H9 (cell line): Measurements from ENCODE around the gene EDAR. TPM values are rescaled to one million over a fixed set of nuclear protein-coding genes. Genes with fewer than 3 reads are reported as not detected.

Experiments
- DNase-seq: peaks from one replicate; pipeline ENCODE4 v3.0.0-alpha.2; 2017
- H2AFZ ChIP-seq: one replicate; pipeline ENCODE4 v1.6.1; 2013; ENCODE audit warnings: mild to moderate bottlenecking, low read length, control low read depth, moderate library complexity
- H2AK5ac ChIP-seq: 2 replicates; pipeline ENCODE4 v1.6.1; 2013; ENCODE audit warnings: low read length, control low read depth, mixed read lengths; ENCODE audit not compliant: insufficient read length
- H2BK120ac ChIP-seq: one replicate; pipeline ENCODE4 v1.6.1; 2013; ENCODE audit warnings: low read depth, mild to moderate bottlenecking, low read length, control low read depth, inconsistent platforms; ENCODE audit not compliant: poor library complexity, severe bottlenecking
- H2BK12ac ChIP-seq: 2 replicates; pipeline ENCODE4 v1.6.1; 2013; ENCODE audit warnings: low read length, control low read depth, mixed read lengths, low read depth; ENCODE audit not compliant: insufficient read length
- H2BK15ac ChIP-seq: 2 replicates; pipeline ENCODE4 v1.6.1; 2013; ENCODE audit warnings: low read depth, low read length, control low read depth
- H2BK20ac ChIP-seq: one replicate; pipeline ENCODE4 v1.6.1; 2013; ENCODE audit warnings: low read depth, mild to moderate bottlenecking, low read length, control low read depth, inconsistent platforms; ENCODE audit not compliant: poor library complexity, severe bottlenecking
- H2BK5ac ChIP-seq: 2 replicates; pipeline ENCODE4 v1.6.1; 2013; ENCODE audit warnings: low read length, control low read depth, mixed read lengths; ENCODE audit not compliant: insufficient read length
- H3K14ac ChIP-seq: 2 replicates; pipeline ENCODE4 v1.6.1; 2013; ENCODE audit warnings: low read length, control low read depth; ENCODE audit not compliant: insufficient read depth
- H3K18ac ChIP-seq: 2 replicates; pipeline ENCODE4 v1.6.1; 2013; ENCODE audit warnings: low read depth, mild to moderate bottlenecking, mixed read lengths, low read length, control low read depth; ENCODE audit not compliant: insufficient read length
- H3K23ac ChIP-seq: 2 replicates; pipeline ENCODE4 v1.6.1; 2013; ENCODE audit warnings: low read length, control low read depth, mixed read lengths, low read depth; ENCODE audit not compliant: insufficient read length
- H3K23me2 ChIP-seq: 2 replicates; pipeline ENCODE4 v1.6.1; 2013; ENCODE audit warnings: low read depth, mild to moderate bottlenecking, mixed read lengths, low read length, control low read depth; ENCODE audit not compliant: insufficient read length, poor library complexity, severe bottlenecking
- H3K27ac ChIP-seq: 2 replicates; pipeline ENCODE4 v1.5.1; 2013; ENCODE audit warnings: low read length, control low read depth, mixed read lengths, low read depth; ENCODE audit not compliant: insufficient read length
- H3K27me3 ChIP-seq: 2 replicates; pipeline ENCODE4 v1.6.1; 2013; ENCODE audit warnings: low read length, control low read depth, inconsistent platforms; ENCODE audit not compliant: insufficient read depth
- H3K4ac ChIP-seq: 2 replicates; pipeline ENCODE4 v1.6.1; 2013; ENCODE audit warnings: low read depth, mild to moderate bottlenecking, control low read depth, inconsistent platforms, low read length, moderate library complexity
- H3K4me1 ChIP-seq: 2 replicates; pipeline ENCODE4 v1.6.1; 2013; ENCODE audit warnings: low read length, control low read depth, inconsistent platforms; ENCODE audit not compliant: insufficient read depth
- H3K4me2 ChIP-seq: 2 replicates; pipeline ENCODE4 v1.6.1; 2013; ENCODE audit warnings: low read length, control low read depth, mixed read lengths; ENCODE audit not compliant: insufficient read length, insufficient read depth
- H3K56ac ChIP-seq: 2 replicates; pipeline ENCODE4 v1.6.1; 2013; ENCODE audit warnings: low read depth, mild to moderate bottlenecking, mixed read lengths, low read length, control low read depth; ENCODE audit not compliant: insufficient read length
- H3K79me1 ChIP-seq: 2 replicates; pipeline ENCODE4 v1.6.1; 2013; ENCODE audit warnings: low read depth, mild to moderate bottlenecking, moderate library complexity, low read length, control low read depth, inconsistent platforms; ENCODE audit not compliant: insufficient read depth, poor library complexity, severe bottlenecking
- H3K79me2 ChIP-seq: 2 replicates; pipeline ENCODE4 v1.6.1; 2013; ENCODE audit warnings: low read length, control low read depth, inconsistent platforms; ENCODE audit not compliant: insufficient read depth
- H3K9ac ChIP-seq: 2 replicates; pipeline ENCODE4 v1.6.1; 2013; ENCODE audit warnings: low read length, control low read depth, mixed read lengths; ENCODE audit not compliant: insufficient read length; ENCODE audit errors: extremely low read depth
- H3K9me3 ChIP-seq: one replicate; pipeline ENCODE4 v1.6.1; 2013; ENCODE audit warnings: low read depth, low read length, inconsistent platforms; ENCODE audit not compliant: control insufficient read depth
- H3T11ph ChIP-seq: one replicate; pipeline ENCODE4 v1.6.1; 2013; ENCODE audit warnings: mild to moderate bottlenecking, low read length, control low read depth, inconsistent platforms
- H4K20me1 ChIP-seq: one replicate; pipeline ENCODE4 v1.6.1; 2013; ENCODE audit not compliant: control insufficient read depth, insufficient read length, insufficient read depth
- H4K5ac ChIP-seq: 2 replicates; pipeline ENCODE4 v1.6.1; 2013; ENCODE audit warnings: low read depth, mild to moderate bottlenecking, mixed read lengths, low read length, control low read depth; ENCODE audit not compliant: insufficient read length
- H4K8ac ChIP-seq: replicated peaks from 2 replicates; pipeline ENCODE4 v1.6.1; 2013; ENCODE audit warnings: low read length, control low read depth, mixed read lengths, low read depth; ENCODE audit not compliant: insufficient read length
- H4K91ac ChIP-seq: 2 replicates; pipeline ENCODE4 v1.6.1; 2013; ENCODE audit warnings: low read depth, mild to moderate bottlenecking, moderate library complexity, mixed read lengths, low read length, control low read depth; ENCODE audit not compliant: insufficient read length
- H3K27ac Mint-ChIP-seq, 3 experiments: 2 replicates in 2 of 3; 3 replicates in 1 of 3; pipeline ENCODE4 v1.8.0; 2020 to 2021; ENCODE audit warnings: mixed read lengths in 3 of 3, mild to moderate bottlenecking in 1 of 3, moderate library complexity in 1 of 3
- H3K27me3 Mint-ChIP-seq: 2 replicates; pipeline ENCODE4 v1.8.0; 2021; ENCODE audit warnings: low read depth, mild to moderate bottlenecking, moderate library complexity, mixed read lengths
- H3K36me3 Mint-ChIP-seq, 3 experiments: 2 replicates in 2 of 3; 3 replicates in 1 of 3; pipeline ENCODE4 v1.8.0; 2020 to 2021; ENCODE audit warnings: low read depth in 3 of 3, mixed read lengths in 3 of 3; ENCODE audit not compliant: insufficient read depth in 1 of 3
- H3K4me1 Mint-ChIP-seq, 2 experiments: 2 replicates each; pipeline ENCODE4 v1.8.0; 2020; ENCODE audit warnings: mixed read lengths in 2 of 2
- H3K4me3 Mint-ChIP-seq, 2 experiments: 2 replicates in 1 of 2; 3 replicates in 1 of 2; pipeline ENCODE4 v1.8.0; 2020 to 2021; ENCODE audit warnings: mild to moderate bottlenecking in 2 of 2, mixed read lengths in 2 of 2, moderate library complexity in 1 of 2
- H3K9me3 Mint-ChIP-seq, 2 experiments: 2 replicates in 1 of 2; 3 replicates in 1 of 2; pipeline ENCODE4 v1.8.0; 2020; ENCODE audit warnings: mild to moderate bottlenecking in 2 of 2, mixed read lengths in 2 of 2, moderate library complexity in 1 of 2
- CTCF ChIP-seq: fragments of 200-600 bp; sonication (generic); conservative IDR thresholded peaks from 3 replicates; pipeline ENCODE4 v1.8.0; 2021; ENCODE audit warnings: antibody characterized with exemption, mild to moderate bottlenecking
- WGBS: extraction: QIAGEN DNeasy Blood & Tissue Kit; methylation state at CpG from one replicate; pipeline ENCODE4 v1.1.7; 2013; ENCODE audit warnings: missing lambda C conversion rate, low lambda C conversion rate, mixed read lengths; ENCODE audit not compliant: insufficient read length; ENCODE audit errors: extremely low coverage; 5-methylcytosine and 5-hydroxymethylcytosine counted together
- total RNA-seq: library from RNA; stranded (reverse); gene quantifications from 2 replicates; pipeline ENCODE4 v1.2.1, GENCODE V29; 2021

The EDAR gene
- total RNA-seq, 1 experiment from 2014 or later, result not detected

- no peak overlapping the region for H2BK5ac ChIP-seq
- no peak overlapping the region for H3K14ac ChIP-seq
- no peaks in the 10 kb centered on the region for H3K9me3 Mint-ChIP-seq
- no peak overlapping the region for H3K4ac ChIP-seq
- TF ChIP-seq CTCF, result no peak
- H4K5ac ChIP-seq, result no peak overlapping the region
- H3K79me2 ChIP-seq, result no peaks in the 10 kb centered on the region
- H2BK12ac ChIP-seq, result no peak overlapping the region
- H3K18ac ChIP-seq, result no peak overlapping the region
- H3K4me1 ChIP-seq, result no peaks in the 10 kb centered on the region
- H3K79me1 ChIP-seq, result no peaks in the 10 kb centered on the region
- H3K36me3 Mint-ChIP-seq, result no peaks in the 10 kb centered on the region
- H4K8ac ChIP-seq, result no peak overlapping the region
- no peak overlapping the region for H3K56ac ChIP-seq
- H3K9me3 ChIP-seq, result no peaks in the 10 kb centered on the region
- no peaks in the 10 kb centered on the region for H3K27me3 ChIP-seq
- no peak overlapping the region for H3T11ph ChIP-seq
- H2AK5ac ChIP-seq, result no peak overlapping the region
- H3K23me2 ChIP-seq, result no peaks in the 10 kb centered on the region
- H3K4me2 ChIP-seq, result no peak overlapping the region
- no peak for DNase-seq
- no peak overlapping the region for H3K23ac ChIP-seq
- H4K91ac ChIP-seq, result no peak overlapping the region
- no peak overlapping the region for H2BK15ac ChIP-seq
- WGBS, result no CpG with 5 or more reads among the region's 17 CpGs
- peaks cover 7 to 10% of the 10 kb centered on the region in 2 experiments for H3K4me1 Mint-ChIP-seq
- no peak overlapping the region for H2BK120ac ChIP-seq
- peaks cover 2% of the 10 kb centered on the region for H3K27me3 Mint-ChIP-seq
- H2BK20ac ChIP-seq, result no peak overlapping the region
- H3K9ac ChIP-seq, result no peak overlapping the region
- H4K20me1 ChIP-seq, result no peaks in the 10 kb centered on the region
- H2AFZ ChIP-seq, result no peak overlapping the region
- no peak overlapping the region for H3K27ac ChIP-seq
- H3K4me3 Mint-ChIP-seq, result no peak overlapping the region
- H3K27ac Mint-ChIP-seq, result no peak overlapping the region
Measured at GRCh38 chr2:108928660-108929377, 60.2 kb downstream of the EDAR start.
